Measurements from ENCODE around the gene GALNT7.

- TF ChIP-seq CTCF (conservative IDR thresholded peaks at IDR 0.05; ENCODE audit: low read depth, low read length) (no peak), EZH2phosphoT487 (IDR thresholded peaks at IDR 0.05; ENCODE audit: borderline replicate concordance, low read length) (no peak), EZH2 (IDR thresholded peaks at IDR 0.05; ENCODE audit: low read length, unreplicated experiment) (no peak)
These were observed 95.6 kb downstream of the GALNT7 start for GRCh38 chr4:173264245-173264644.

All from PC-3 (cell line).